HG03558 (cell line): Measurements from ENCODE around the gene PLA2G3.

Experiments
- ATAC-seq: cut with Tn5 transposase; IDR thresholded peaks from one replicate; pipeline ENCODE4 v1.9.1; 2021; ENCODE audit warnings: moderate number of reproducible peaks; ENCODE audit not compliant: unreplicated experiment; ENCODE audit errors: extremely low read depth

The PLA2G3 gene

DNA sequence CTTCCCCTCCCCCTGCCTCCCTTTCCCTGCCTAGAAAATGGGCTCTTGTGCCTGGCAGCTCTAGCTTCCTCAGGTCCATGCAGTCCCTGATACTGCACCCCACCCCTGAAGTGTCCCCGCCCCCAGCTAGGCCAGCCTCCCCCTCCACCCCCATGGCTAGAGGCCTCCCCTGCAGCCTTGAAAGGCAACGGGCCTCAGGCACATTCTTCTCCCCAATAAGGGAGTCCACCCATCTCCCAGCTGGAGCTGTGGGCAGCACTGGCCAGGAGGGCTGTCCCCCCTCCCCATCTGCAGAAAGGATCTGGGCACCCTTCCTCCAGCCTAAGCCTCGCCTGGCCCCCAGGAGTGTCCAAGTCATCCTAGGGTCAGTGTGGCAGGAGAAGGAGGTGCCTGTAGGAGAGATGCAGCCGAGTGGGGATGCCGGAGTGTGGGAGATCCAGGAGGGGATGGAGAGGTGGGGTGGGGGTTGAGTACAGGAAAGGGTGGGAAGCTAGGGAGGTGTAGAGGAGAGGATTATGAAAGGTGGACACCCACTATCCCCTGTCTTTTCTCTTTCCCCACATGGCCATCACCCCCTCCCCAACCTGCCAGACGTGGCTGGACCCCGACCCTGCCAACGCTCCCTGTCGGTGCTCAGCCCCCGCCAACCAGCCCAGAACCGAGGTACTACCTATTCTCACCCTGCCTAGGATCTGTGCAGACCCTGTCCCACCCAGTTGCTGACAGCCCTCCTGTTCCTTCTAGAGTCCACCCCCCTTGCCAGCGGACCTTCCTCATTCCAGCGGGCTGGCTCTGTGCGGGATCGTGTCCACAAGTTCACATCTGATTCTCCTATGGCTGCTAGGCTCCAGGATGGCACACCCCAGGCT lies 49.9 kb downstream of the PLA2G3 start:
- no peak for ATAC-seq

GRCh38 chr22:31089160-31090100 lies 50.9 kb downstream of the PLA2G3 start:
- ATAC-seq = no peak

DNA sequence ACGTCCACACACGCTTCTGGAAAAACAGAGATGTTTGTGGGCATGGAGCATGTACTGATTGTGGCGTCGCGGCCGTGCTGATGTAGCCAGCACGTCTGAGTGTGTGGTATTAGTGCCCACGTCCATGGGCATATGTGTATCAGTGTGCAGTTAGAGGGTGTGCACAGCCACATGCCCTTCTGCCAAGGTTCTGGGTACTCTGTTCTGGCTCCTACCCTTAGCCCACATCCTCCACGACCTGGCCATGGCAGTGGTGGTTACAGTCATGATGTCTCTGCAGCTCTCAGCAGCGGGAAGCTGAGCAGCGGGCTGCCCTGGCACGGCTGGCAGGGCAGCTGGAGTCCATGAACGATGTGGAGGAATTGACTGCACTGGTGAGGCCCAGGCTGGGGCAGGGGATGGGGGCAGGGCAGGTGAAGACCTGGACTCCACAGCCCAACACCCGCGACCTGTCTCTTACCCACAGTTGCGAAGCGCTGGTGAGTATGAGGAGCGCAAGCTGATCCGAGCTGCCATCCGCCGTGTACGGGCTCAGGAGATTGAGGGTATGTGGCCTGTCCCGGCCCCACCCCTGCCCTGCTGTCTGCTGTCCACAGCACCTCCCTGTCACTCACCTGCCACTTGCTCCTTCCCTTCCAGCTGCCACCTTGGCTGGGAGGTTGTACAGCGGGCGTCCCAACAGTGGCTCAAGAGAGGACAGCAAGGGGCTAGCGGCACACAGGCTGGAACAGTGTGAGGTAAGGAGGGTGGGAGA lies 51.9 kb downstream of the PLA2G3 start:
- no peak for ATAC-seq

- ATAC-seq = no peak
These were observed 52.5 kb downstream of the PLA2G3 start for GRCh38 chr22:31087744-31088215.

DNA sequence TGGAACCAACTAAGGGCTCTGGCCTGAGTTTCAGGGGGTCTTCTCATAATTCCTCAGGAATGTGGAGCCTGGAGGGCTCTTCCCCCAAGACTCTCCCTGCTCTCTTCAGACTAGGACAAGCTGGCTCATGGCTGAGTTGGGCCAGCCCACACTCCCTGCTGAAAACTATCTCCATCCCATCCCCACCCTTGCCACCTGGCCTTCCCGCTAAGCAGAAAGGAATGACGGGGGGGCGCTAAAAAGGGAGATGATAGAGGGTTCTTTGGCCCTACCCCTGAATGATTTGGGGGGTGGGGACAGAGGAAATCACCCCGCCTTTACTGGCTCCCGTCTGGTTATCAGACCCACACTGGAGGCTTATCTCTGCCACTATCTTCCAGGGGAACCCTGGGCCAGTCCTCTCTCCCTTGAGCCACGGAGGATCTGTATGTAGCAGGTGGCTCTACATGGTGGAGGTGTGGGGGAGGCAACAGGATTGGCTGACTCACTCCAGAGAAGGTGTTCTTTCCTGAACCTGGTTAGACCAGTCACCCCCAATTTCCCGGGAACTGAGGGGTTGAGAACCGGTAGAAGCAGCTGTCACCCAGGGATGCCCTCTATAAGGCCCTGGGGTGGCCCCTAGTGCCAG lies 53.5 kb downstream of the PLA2G3 start:
- ATAC-seq = no peak

GRCh38 chr22:31085928-31086327 lies 54.4 kb downstream of the PLA2G3 start:
- ATAC-seq = no peak

DNA sequence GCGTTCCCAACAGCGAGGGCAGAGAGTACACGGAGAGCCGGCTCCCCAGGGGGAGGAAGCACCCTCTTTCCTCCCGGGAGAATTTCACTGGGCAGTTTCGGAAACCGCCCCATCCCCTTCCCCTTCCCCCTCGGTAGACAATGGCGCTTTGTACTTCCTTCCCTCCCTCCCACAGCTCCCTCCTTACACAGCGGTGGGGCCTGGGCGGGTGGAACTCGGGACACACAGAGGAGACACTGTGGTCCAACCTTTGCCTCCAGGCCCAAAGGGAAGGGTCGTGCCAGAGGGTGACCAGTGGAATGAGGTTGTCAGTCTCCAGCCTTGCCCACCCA lies 54.8 kb downstream of the PLA2G3 start:
- ATAC-seq = no peak

DNA sequence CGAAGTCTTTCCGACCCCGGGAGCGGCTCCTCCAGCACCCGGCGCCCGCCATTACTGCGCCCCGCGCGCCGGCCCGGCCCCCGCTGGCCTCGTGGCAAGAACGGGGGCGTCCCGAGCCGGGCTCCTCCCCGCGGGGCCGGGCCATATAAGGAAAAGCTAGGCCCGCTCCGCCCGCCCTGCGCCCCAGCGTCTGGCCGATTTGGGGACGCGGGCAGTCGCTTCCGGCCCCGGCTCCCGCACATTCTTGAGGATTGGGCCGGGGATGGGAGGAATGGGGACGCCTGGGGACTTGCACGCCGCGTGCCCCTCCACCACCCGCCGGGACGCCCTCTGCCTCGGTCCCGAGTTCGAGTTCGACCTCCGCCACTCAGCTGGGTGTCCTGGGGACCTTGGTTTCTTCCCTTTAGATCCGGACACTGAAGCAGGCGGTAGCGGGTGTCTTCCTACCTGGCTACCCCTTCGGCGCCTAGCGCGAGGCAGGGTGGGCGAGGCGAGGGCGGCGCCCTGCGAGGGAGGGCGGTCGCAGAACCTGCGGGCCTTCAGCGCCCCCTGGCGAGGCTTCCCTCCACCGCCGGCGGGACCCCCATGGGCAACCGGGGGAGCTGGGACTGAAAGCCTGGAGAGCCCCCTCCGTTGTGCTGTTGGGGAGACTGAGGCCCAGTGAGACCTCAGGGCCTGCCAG lies 55.4 kb downstream of the PLA2G3 start:
- ATAC-seq = no peak
